Measurements from ENCODE around the gene DNAL4. TPM values are rescaled to one million over a fixed set of nuclear protein-coding genes. Genes with fewer than 3 reads are reported as not detected.

DNAL4 gene
- total and polyA plus RNA-seq, 12 donors: 7.7 to 11.7 (median 9.9) TPM

- intact Hi-C loops (cut with DNase I): loop anchor here in 3 of 10 donors (1.0 to 10.0 kb wide), 3 partner anchors 48 to 51 kb away; partner anchors contain the start of genes GTPBP1 (in 2 of the 3) and JOSD1 (in 1 of the 3)
- H3K27ac ChIP-seq: peak overlapping the region; percentile 93 to 99 (median 96)
- DNase-seq (peak; percentile 89 to 95), ATAC-seq (peak; percentile 76 to 89 (median 86))
- H3K4me1 ChIP-seq: peaks cover 2 to 69% (median 29%) of the 10 kb centered on the region in 9 donors
- TF ChIP-seq CTCF (IDR thresholded peaks at IDR 0.05): no peak
- no peaks in the 10 kb centered on the region for H3K9me3 ChIP-seq
- WGBS, 2 donors: 0 to 1% methylated on average over 55 to 74 of the region's 74 CpGs
- peaks cover 0 to 34% (median 21%) of the 10 kb centered on the region in 9 donors for H3K36me3 ChIP-seq
- H3K4me3 ChIP-seq: peak overlapping the region; percentile 36 to 82 (median 71)
- no peaks in the 10 kb centered on the region for H3K27me3 ChIP-seq
Observed at GRCh38 chr22:38755155-38755910, 38.6 kb downstream of the DNAL4 start.

DNA sequence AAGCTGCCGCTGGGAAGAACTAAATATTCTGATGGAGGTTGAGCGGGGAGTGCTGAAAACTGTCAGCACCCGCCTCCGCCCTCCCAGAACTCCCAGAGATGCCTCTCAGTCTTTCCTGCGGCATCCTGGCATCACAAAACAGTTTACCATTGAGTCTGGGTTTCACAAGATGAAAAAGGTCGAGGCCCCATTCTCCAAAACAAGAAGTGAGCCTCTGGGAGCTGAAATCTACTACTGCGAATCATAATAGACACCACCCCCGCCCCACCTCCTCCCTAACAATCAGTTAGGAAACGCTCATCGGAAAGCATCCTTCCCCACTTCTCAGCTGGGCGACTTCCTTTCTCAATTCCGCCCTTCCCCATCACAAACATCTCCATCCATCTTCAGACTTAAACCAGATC is 39.2 kb downstream of the DNAL4 start:
- peak overlapping the region; percentile 93 to 99 (median 96) for H3K27ac ChIP-seq
- 13 to 15% methylated on average over 12 of the region's 12 CpGs for WGBS, 2 donors
- DNase-seq (peak in 1 of 2 donors; percentile 50), ATAC-seq (peak in 7 of 8 donors; percentile 1 to 34 (median 23))
- H3K4me3 ChIP-seq: peak overlapping the region; percentile 36 to 82 (median 71)
- H3K9me3 ChIP-seq: no peaks in the 10 kb centered on the region
- TF ChIP-seq CTCF (IDR thresholded peaks at IDR 0.05): no peak
- intact Hi-C loops (cut with DNase I): loop anchor here in 6 of 10 donors (1.0 to 10.0 kb wide), 5 partner anchors 37 to 50 kb away; partner anchors contain the start of genes GTPBP1 (in 4 of the 6) and JOSD1 (in 1 of the 6)
- H3K4me1 ChIP-seq: peaks cover 2 to 73% (median 29%) of the 10 kb centered on the region in 9 donors
- H3K36me3 ChIP-seq: peaks cover 0 to 40% (median 27%) of the 10 kb centered on the region in 9 donors
- no peaks in the 10 kb centered on the region for H3K27me3 ChIP-seq

GRCh38 chr22:38753948-38754750 is 39.8 kb downstream of the DNAL4 start:
- DNase-seq (peak in 1 of 2 donors; percentile 57), ATAC-seq (peak in 6 of 8 donors; percentile 5 to 43 (median 38))
- Histone ChIP-seq H3K36me3 (peaks cover 0 to 46% (median 33%) of the 10 kb centered on the region in 9 donors), H3K4me3 (peak overlapping the region; percentile 36 to 82 (median 71)), H3K27me3 (no peaks in the 10 kb centered on the region), H3K4me1 (peaks cover 2 to 73% (median 29%) of the 10 kb centered on the region in 9 donors), H3K9me3 (no peaks in the 10 kb centered on the region), H3K27ac (peak overlapping the region; percentile 93 to 99 (median 96))
- TF ChIP-seq CTCF (IDR thresholded peaks at IDR 0.05): no peak
- WGBS, 2 donors: 23 to 28% methylated on average over 12 of the region's 12 CpGs
- intact Hi-C loops (cut with DNase I): loop anchor here in 5 of 10 donors (2.0 to 10.0 kb wide), 4 partner anchors 37 to 49 kb away; partner anchors contain the start of genes GTPBP1 (in 4 of the 5) and JOSD1 (in 1 of the 5)
